K562 (cell line): ENCODE results near the gene AUNIP. TPM values are rescaled to one million over a fixed set of nuclear protein-coding genes. Genes with fewer than 3 reads are reported as not detected.
A peak's percentile ranks its signal among the peaks of the same experiment; 100 is the strongest.

Experiments used
- ARID1B ChIP-seq: fragments of 450-650 bp; IDR thresholded peaks from 2 replicates; pipeline ENCODE4 v1.6.1; 2016; ENCODE audit warnings: antibody characterized with exemption, mild to moderate bottlenecking, inconsistent platforms
- E2F1 ChIP-seq: sonication (generic); formaldehyde crosslinking; IDR thresholded peaks from 2 replicates; pipeline ENCODE4 v1.8.1; 2023; ENCODE audit warnings: mild to moderate bottlenecking, missing genetic modification reagents, moderate library complexity
- EHMT2 ChIP-seq: fragments of 450-650 bp; IDR thresholded peaks from 2 replicates; pipeline ENCODE4 v1.6.1; 2018; ENCODE audit warnings: antibody characterized with exemption
- ETS1 ChIP-seq: conservative IDR thresholded peaks from 2 replicates; pipeline ENCODE4 v1.6.1; 2011; ENCODE audit warnings: low read depth, mild to moderate bottlenecking, low read length; ENCODE audit not compliant: control insufficient read depth
- MAZ ChIP-seq, 2 experiments: fragments of 450-650 bp in 1 of 2; sonication (generic) in 1 of 2; formaldehyde crosslinking; IDR thresholded peaks in 1 of 2; conservative IDR thresholded peaks in 1 of 2; 2 replicates each; pipeline versions ENCODE4 v1.4.0 to v1.5.0; 2020; ENCODE audit warnings: mild to moderate bottlenecking in 1 of 2, missing genetic modification reagents in 1 of 2
- MLX ChIP-seq, 2 experiments: fragments of 450-650 bp in 1 of 2; sonication (generic) in 1 of 2; formaldehyde crosslinking; conservative IDR thresholded peaks; 2 replicates each; pipeline versions ENCODE4 v1.4.0 to v1.8.1; 2020 to 2022; ENCODE audit warnings: mild to moderate bottlenecking in 1 of 2, missing genetic modification reagents in 1 of 2
- MYC ChIP-seq, 2 experiments: fragments of 250-450 bp in 1 of 2; sonication (Bioruptor Pico) in 1 of 2; IDR thresholded peaks; 2 replicates each; pipeline versions ENCODE4 v1.5.1 to v1.6.1; 2012 to 2021; ENCODE audit warnings: low read depth in 2 of 2, borderline replicate concordance in 1 of 2, improper control_type of control experiment in 1 of 2, low read length in 1 of 2, mild to moderate bottlenecking in 1 of 2, moderate library complexity in 1 of 2
- RBBP5 ChIP-seq: fragments of 200-600 bp; sonication (generic); IDR thresholded peaks from 2 replicates; pipeline ENCODE4 v1.6.1; 2012; ENCODE audit warnings: borderline replicate concordance, mild to moderate bottlenecking, low read length, control low read depth, inconsistent platforms; ENCODE audit not compliant: insufficient read depth, poor library complexity, severe bottlenecking
- RREB1 ChIP-seq: fragments of 250-450 bp; sonication (Bioruptor Pico); IDR thresholded peaks from 2 replicates; pipeline ENCODE4 v1.4.0; 2020
- SPI1 ChIP-seq: IDR thresholded peaks from 2 replicates; pipeline ENCODE4 v1.6.1; 2011; ENCODE audit warnings: low read depth, low read length, control low read depth, borderline replicate concordance
- ZBTB43 ChIP-seq: sonication (generic); formaldehyde crosslinking; IDR thresholded peaks from 2 replicates; pipeline ENCODE4 v1.8.0; 2023; ENCODE audit warnings: mild to moderate bottlenecking, missing genetic modification reagents
- ZNF184 ChIP-seq: sonication (generic); formaldehyde crosslinking; IDR thresholded peaks from 2 replicates; pipeline ENCODE4 v1.5.0; 2020; ENCODE audit warnings: missing genetic modification reagents
- ZNF212 ChIP-seq: fragments of 450-650 bp; formaldehyde crosslinking; IDR thresholded peaks from 2 replicates; pipeline ENCODE4 v1.4.0; 2020; ENCODE audit warnings: mild to moderate bottlenecking
- ZNF707 ChIP-seq: fragments of 250-450 bp; sonication (Bioruptor Pico); conservative IDR thresholded peaks from 2 replicates; pipeline ENCODE4 v1.8.0; 2022; ENCODE audit warnings: inconsistent platforms, mild to moderate bottlenecking, moderate library complexity
- polyA plus RNA-seq, 8 experiments: library from polyadenylated mRNA; depleted of rRNA in 4 of 8; stranded (reverse) in 5 of 8; unstranded in 3 of 8; fragments of >200 nt; fragmentation: Nextera tagmentation in 2 of 8; fragmentation: Illumina TruSeq in 1 of 8; extraction: Ambion mirVana in 2 of 8; extraction: Trizol in 1 of 8; gene quantifications; 2 replicates each; pipeline versions ENCODE4 v1.2.1 to v1.2.3, GENCODE V29; 2011 to 2014; ENCODE audit warnings: inconsistent platforms in 1 of 8, missing spikeins in 1 of 8
- total RNA-seq, 7 experiments: library from RNA; depleted of rRNA in 6 of 7; stranded (reverse); fragments of >200 nt in 6 of 7; fragmentation: Illumina TruSeq in 2 of 7; extraction: Trizol in 2 of 7; gene quantifications; 2 replicates each; pipeline versions ENCODE4 v1.2.1 to v1.2.3, GENCODE V29; 2011 to 2021; ENCODE audit warnings: low replicate concordance in 1 of 7

Gene AUNIP
- total and polyA plus RNA-seq, 9 of the 15 experiments (the other 6 are each of a cell fraction or from before 2014, with no cell fraction given): 12.1 to 53.8 (median 47.1) TPM

- TF ChIP-seq E2F1 (CRISPR knock-in tag) (no peak), MLX (CRISPR knock-in tag; conservative IDR thresholded peaks at IDR 0.05) (no peak), ZNF184 (CRISPR knock-in tag) (no peak), RREB1 (CRISPR knock-in tag) (peak; percentile 23; the same call in 1 of the 2 replicates), SPI1 (no peak), MYC (IDR thresholded peaks at IDR 0.05; ENCODE audit: low read depth, low read length) (peak; percentile 45; the same call in 1 of the 2 replicates), MYC (CRISPR knock-in tag; IDR thresholded peaks at IDR 0.05; ENCODE audit: borderline replicate concordance, low read depth) (no peak), ZNF707 (CRISPR knock-in tag) (no peak), MAZ (CRISPR knock-in tag; conservative IDR thresholded peaks at IDR 0.05 in 1 of 2, IDR thresholded peaks at IDR 0.05 in 1 of 2) (0 out of 4 replicates have a peak, but pooled peaks of 1 of the 2 experiments have one; percentile 38), ETS1 (0 out of 2 replicates have a peak, but pooled peaks have one; percentile 27), RBBP5 (no peak), EHMT2 (no peak), ZBTB43 (peak; percentile 37; the same call in 1 of the 2 replicates), ZNF212 (no peak), ARID1B (0 out of 2 replicates have a peak, but pooled peaks have one; percentile 27)
Observed at GRCh38 chr1:25879675-25880074, 20.4 kb upstream of the AUNIP start (continued).
